Neutrophil (primary cell): ENCODE results near the gene GAB3.

Source experiments
- H3K27ac ChIP-seq: fragments of 200-600 bp; sonication (generic); 2 replicates; pipeline ENCODE4 v1.5.1; 2016; ENCODE audit warnings: mild to moderate bottlenecking, moderate library complexity
- H3K27me3 ChIP-seq: fragments of 200-600 bp; sonication (generic); 2 replicates; pipeline ENCODE4 v1.6.0; 2016; ENCODE audit warnings: mild to moderate bottlenecking
- H3K36me3 ChIP-seq: fragments of 200-600 bp; sonication (generic); 2 replicates; pipeline ENCODE4 v1.5.1; 2017
- H3K4me1 ChIP-seq, 2 experiments: fragments of 200-600 bp in 1 of 2; sonication (generic) in 1 of 2; 1 replicate in 1 of 2; 2 replicates in 1 of 2; pipeline versions ENCODE4 v1.5.1 to v1.6.1; 2013 to 2016; ENCODE audit warnings: low read depth in 1 of 2, low read length in 1 of 2, mild to moderate bottlenecking in 1 of 2, moderate library complexity in 1 of 2; ENCODE audit not compliant: control insufficient read depth in 1 of 2, insufficient read depth in 1 of 2
- H3K4me3 ChIP-seq, 2 experiments: fragments of 200-600 bp in 1 of 2; sonication (generic) in 1 of 2; 1 replicate in 1 of 2; 2 replicates in 1 of 2; pipeline ENCODE4 v1.5.1; 2013 to 2016; ENCODE audit warnings: low read depth in 1 of 2, low read length in 1 of 2, mild to moderate bottlenecking in 1 of 2, moderate library complexity in 1 of 2
- H3K9me3 ChIP-seq: fragments of 200-600 bp; sonication (generic); 2 replicates; pipeline ENCODE4 v1.5.1; 2016
- CTCF ChIP-seq: fragments of 200-600 bp; sonication (generic); IDR thresholded peaks from 2 replicates; pipeline ENCODE4 v1.5.1; 2016; ENCODE audit warnings: antibody characterized with exemption

The GAB3 gene

GRCh38 chrX:154762537-154763296 lies 11.8 kb upstream of the GAB3 start, which contains the start of gene DKC1:
Gene DKC1 (plus strand): TSS chrX:154762864. CDS start chrX:154762966, 102 bp downstream.
- H3K4me1 ChIP-seq = peaks cover 15 to 17% of the 10 kb centered on the region in 2 experiments
- H3K27ac ChIP-seq = peak within 1 kb of the TSS; percentile 89
- H3K4me3 ChIP-seq = peak within 1 kb of the TSS; percentile 69 to 73
- no peaks in the 10 kb centered on the region for H3K9me3 ChIP-seq
- no peaks in the 10 kb centered on the region for H3K27me3 ChIP-seq
- peaks cover 13% of the 10 kb centered on the region for H3K36me3 ChIP-seq
- no peak for TF ChIP-seq CTCF

- peaks cover 8% of the 10 kb centered on the region for H3K36me3 ChIP-seq
- no peak for TF ChIP-seq CTCF
- no peaks in the 10 kb centered on the region for H3K9me3 ChIP-seq
- H3K27ac ChIP-seq = peak overlapping the region; percentile 89
- H3K4me3 ChIP-seq = peak overlapping the region; percentile 69 to 73
- no peaks in the 10 kb centered on the region for H3K27me3 ChIP-seq
- H3K4me1 ChIP-seq = peaks cover 15 to 17% of the 10 kb centered on the region in 2 experiments
Observed at GRCh38 chrX:154761977-154762536, 11.2 kb upstream of the GAB3 start.

GRCh38 chrX:154758696-154759095 lies 7.8 kb upstream of the GAB3 start:
- Histone ChIP-seq H3K27me3 (no peaks in the 10 kb centered on the region), H3K4me1 (peaks cover 13 to 15% of the 10 kb centered on the region in 2 experiments), H3K27ac (no peak overlapping the region), H3K9me3 (no peaks in the 10 kb centered on the region), H3K36me3 (no peaks in the 10 kb centered on the region), H3K4me3 (no peak overlapping the region)
- TF ChIP-seq CTCF = no peak

GRCh38 chrX:154751669-154752271 lies 893 bp upstream of the GAB3 start:
- Histone ChIP-seq H3K27me3 (no peaks in the 10 kb centered on the region), H3K9me3 (no peaks in the 10 kb centered on the region), H3K4me1 (peaks cover 25 to 28% of the 10 kb centered on the region in 2 experiments), H3K27ac (peak overlapping the region; percentile 88), H3K36me3 (no peaks in the 10 kb centered on the region), H3K4me3 (peak overlapping the region; percentile 63 to 67)
- TF ChIP-seq CTCF = no peak

GRCh38 chrX:154751203-154751668 lies 359 bp upstream of the GAB3 start:
- Histone ChIP-seq H3K27ac (peak overlapping the region; percentile 88), H3K27me3 (no peaks in the 10 kb centered on the region), H3K36me3 (no peaks in the 10 kb centered on the region), H3K4me3 (peak overlapping the region; percentile 63 to 67), H3K4me1 (peaks cover 25 to 32% of the 10 kb centered on the region in 2 experiments), H3K9me3 (no peaks in the 10 kb centered on the region)
- TF ChIP-seq CTCF = no peak
